Measurements from ENCODE around the gene ZNF497.

DNA sequence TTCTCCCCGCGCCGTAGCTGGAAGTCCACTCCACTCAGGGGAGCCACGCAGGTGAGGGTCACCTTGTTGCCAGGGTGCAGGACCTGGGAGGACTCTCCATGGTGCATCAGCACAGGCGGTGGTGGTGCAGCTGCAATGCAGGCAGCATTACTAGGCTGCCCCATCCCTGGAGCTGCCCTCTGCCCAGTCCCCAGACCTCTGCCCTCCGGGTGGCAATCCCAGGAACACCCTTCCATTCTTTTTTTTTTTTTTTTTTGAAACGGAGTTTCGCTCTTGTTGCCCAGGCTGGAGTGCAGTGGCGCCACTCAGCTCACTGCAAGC lies 11.0 kb downstream of the ZNF497 start:
- TF ChIP-seq, protein P1, sequence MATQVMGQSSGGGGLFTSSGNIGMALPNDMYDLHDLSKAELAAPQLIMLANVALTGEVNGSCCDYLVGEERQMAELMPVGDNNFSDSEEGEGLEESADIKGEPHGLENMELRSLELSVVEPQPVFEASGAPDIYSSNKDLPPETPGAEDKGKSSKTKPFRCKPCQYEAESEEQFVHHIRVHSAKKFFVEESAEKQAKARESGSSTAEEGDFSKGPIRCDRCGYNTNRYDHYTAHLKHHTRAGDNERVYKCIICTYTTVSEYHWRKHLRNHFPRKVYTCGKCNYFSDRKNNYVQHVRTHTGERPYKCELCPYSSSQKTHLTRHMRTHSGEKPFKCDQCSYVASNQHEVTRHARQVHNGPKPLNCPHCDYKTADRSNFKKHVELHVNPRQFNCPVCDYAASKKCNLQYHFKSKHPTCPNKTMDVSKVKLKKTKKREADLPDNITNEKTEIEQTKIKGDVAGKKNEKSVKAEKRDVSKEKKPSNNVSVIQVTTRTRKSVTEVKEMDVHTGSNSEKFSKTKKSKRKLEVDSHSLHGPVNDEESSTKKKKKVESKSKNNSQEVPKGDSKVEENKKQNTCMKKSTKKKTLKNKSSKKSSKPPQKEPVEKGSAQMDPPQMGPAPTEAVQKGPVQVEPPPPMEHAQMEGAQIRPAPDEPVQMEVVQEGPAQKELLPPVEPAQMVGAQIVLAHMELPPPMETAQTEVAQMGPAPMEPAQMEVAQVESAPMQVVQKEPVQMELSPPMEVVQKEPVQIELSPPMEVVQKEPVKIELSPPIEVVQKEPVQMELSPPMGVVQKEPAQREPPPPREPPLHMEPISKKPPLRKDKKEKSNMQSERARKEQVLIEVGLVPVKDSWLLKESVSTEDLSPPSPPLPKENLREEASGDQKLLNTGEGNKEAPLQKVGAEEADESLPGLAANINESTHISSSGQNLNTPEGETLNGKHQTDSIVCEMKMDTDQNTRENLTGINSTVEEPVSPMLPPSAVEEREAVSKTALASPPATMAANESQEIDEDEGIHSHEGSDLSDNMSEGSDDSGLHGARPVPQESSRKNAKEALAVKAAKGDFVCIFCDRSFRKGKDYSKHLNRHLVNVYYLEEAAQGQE (IDR thresholded peaks at IDR 0.05; ENCODE audit: low read depth): no peak
- TF ChIP-seq MAX (IDR thresholded peaks at IDR 0.05) (no peak), CEBPB (IDR thresholded peaks at IDR 0.05) (no peak), EGR1 (IDR thresholded peaks at IDR 0.05) (no peak), EP300 (IDR thresholded peaks at IDR 0.05; ENCODE audit: borderline replicate concordance) (no peak), TAF1 (IDR thresholded peaks at IDR 0.05; ENCODE audit: low read depth) (no peak), CREB1 (IDR thresholded peaks at IDR 0.05; ENCODE audit: low read depth) (no peak), USF1 (IDR thresholded peaks at IDR 0.05) (no peak), FOXM1 (IDR thresholded peaks at IDR 0.05; ENCODE audit: borderline replicate concordance, low read depth) (no peak), YY1 (IDR thresholded peaks at IDR 0.05; ENCODE audit: low read depth) (no peak), ZBTB7A (IDR thresholded peaks at IDR 0.05; ENCODE audit: low read depth) (no peak), RAD21 (IDR thresholded peaks at IDR 0.05; ENCODE audit: low read depth) (no peak)

Data from Ishikawa (cell line).